ENCODE measurements around the gene LECT2.

Gene LECT2

GRCh38 chr5:135954899-135955298 lies at the start of gene LECT2:
Gene LECT2, minus strand, starts transcription at chr5:135954983. Its CDS starts 150 bp downstream, at chr5:135954833.
- H3K27ac Mint-ChIP-seq, result no peak within 1 kb of the TSS
- no peak for DNase-seq (ENCODE audit: low spot score)

GRCh38 chr5:136004436-136004835 lies 49.7 kb upstream of the LECT2 start:
- Mint-ChIP-seq H3K4me3 (no peak overlapping the region), H3K27ac (no peak overlapping the region), H3K36me3 (ENCODE audit: low read depth) (no peaks in the 10 kb centered on the region), H3K27me3 (ENCODE audit: low read depth) (no peaks in the 10 kb centered on the region), H3K9me3 (no peaks in the 10 kb centered on the region), H3K4me1 (ENCODE audit: low read depth) (no peaks in the 10 kb centered on the region)
- DNase-seq (ENCODE audit: low spot score), result no peak

More at GRCh38 chr5:135954899-135955298, at the start of gene LECT2:
- Mint-ChIP-seq H3K27me3 (ENCODE audit: low read depth) (peaks cover 27% of the 10 kb centered on the region), H3K4me1 (ENCODE audit: low read depth) (peaks cover 5% of the 10 kb centered on the region), H3K4me3 (no peak within 1 kb of the TSS), H3K36me3 (ENCODE audit: low read depth) (no peaks in the 10 kb centered on the region), H3K9me3 (no peaks in the 10 kb centered on the region)

- Mint-ChIP-seq H3K4me1 (ENCODE audit: low read depth) (no peaks in the 10 kb centered on the region), H3K27ac (no peak overlapping the region), H3K9me3 (no peaks in the 10 kb centered on the region), H3K36me3 (ENCODE audit: low read depth) (no peaks in the 10 kb centered on the region), H3K4me3 (no peak overlapping the region), H3K27me3 (ENCODE audit: low read depth) (peaks cover 2% of the 10 kb centered on the region)
- no peak for DNase-seq (ENCODE audit: low spot score)
These were observed 46.7 kb upstream of the LECT2 start for GRCh38 chr5:136001466-136001981.

- peaks cover 2% of the 10 kb centered on the region for H3K27me3 Mint-ChIP-seq (ENCODE audit: low read depth)
- H3K36me3 Mint-ChIP-seq (ENCODE audit: low read depth), result no peaks in the 10 kb centered on the region
- no peak overlapping the region for H3K27ac Mint-ChIP-seq
- no peak overlapping the region for H3K4me3 Mint-ChIP-seq
- no peak for DNase-seq (ENCODE audit: low spot score)
- no peaks in the 10 kb centered on the region for H3K9me3 Mint-ChIP-seq
- H3K4me1 Mint-ChIP-seq (ENCODE audit: low read depth), result no peaks in the 10 kb centered on the region
These were observed 46.1 kb upstream of the LECT2 start for GRCh38 chr5:136000932-136001331.

- no peak for DNase-seq (ENCODE audit: low spot score)
- no peak overlapping the region for H3K4me3 Mint-ChIP-seq
- no peak overlapping the region for H3K27ac Mint-ChIP-seq
- no peaks in the 10 kb centered on the region for H3K9me3 Mint-ChIP-seq
- no peaks in the 10 kb centered on the region for H3K36me3 Mint-ChIP-seq (ENCODE audit: low read depth)
- no peaks in the 10 kb centered on the region for H3K4me1 Mint-ChIP-seq (ENCODE audit: low read depth)
- H3K27me3 Mint-ChIP-seq (ENCODE audit: low read depth), result peaks cover 2% of the 10 kb centered on the region
These were observed 45.4 kb upstream of the LECT2 start for GRCh38 chr5:136000147-136000546.

- no peak for DNase-seq (ENCODE audit: low spot score)
- Mint-ChIP-seq H3K27me3 (ENCODE audit: low read depth) (peaks cover 2% of the 10 kb centered on the region), H3K4me3 (no peak overlapping the region), H3K4me1 (ENCODE audit: low read depth) (no peaks in the 10 kb centered on the region), H3K27ac (no peak overlapping the region), H3K9me3 (no peaks in the 10 kb centered on the region), H3K36me3 (ENCODE audit: low read depth) (no peaks in the 10 kb centered on the region)
These were observed 44.8 kb upstream of the LECT2 start for GRCh38 chr5:135999406-136000139.

- Mint-ChIP-seq H3K4me3 (no peak overlapping the region), H3K36me3 (ENCODE audit: low read depth) (no peaks in the 10 kb centered on the region), H3K27me3 (ENCODE audit: low read depth) (peaks cover 2% of the 10 kb centered on the region), H3K4me1 (ENCODE audit: low read depth) (no peaks in the 10 kb centered on the region), H3K9me3 (no peaks in the 10 kb centered on the region), H3K27ac (no peak overlapping the region)
- DNase-seq (ENCODE audit: low spot score), result no peak
These were observed 44.1 kb upstream of the LECT2 start for GRCh38 chr5:135998889-135999288.

- H3K4me1 Mint-ChIP-seq (ENCODE audit: low read depth), result no peaks in the 10 kb centered on the region
- H3K27me3 Mint-ChIP-seq (ENCODE audit: low read depth), result peaks cover 5% of the 10 kb centered on the region
- no peak overlapping the region for H3K4me3 Mint-ChIP-seq
- H3K27ac Mint-ChIP-seq, result no peak overlapping the region
- H3K9me3 Mint-ChIP-seq, result no peaks in the 10 kb centered on the region
- no peaks in the 10 kb centered on the region for H3K36me3 Mint-ChIP-seq (ENCODE audit: low read depth)
- no peak for DNase-seq (ENCODE audit: low spot score)
These were observed 43.0 kb upstream of the LECT2 start for GRCh38 chr5:135997673-135998335.

- Mint-ChIP-seq H3K27ac (no peak overlapping the region), H3K4me1 (ENCODE audit: low read depth) (no peaks in the 10 kb centered on the region), H3K9me3 (no peaks in the 10 kb centered on the region), H3K4me3 (no peak overlapping the region), H3K27me3 (ENCODE audit: low read depth) (peaks cover 5% of the 10 kb centered on the region), H3K36me3 (ENCODE audit: low read depth) (no peaks in the 10 kb centered on the region)
- no peak for DNase-seq (ENCODE audit: low spot score)
These were observed 41.8 kb upstream of the LECT2 start for GRCh38 chr5:135996611-135997010.

- DNase-seq (ENCODE audit: low spot score), result no peak
- Mint-ChIP-seq H3K9me3 (no peaks in the 10 kb centered on the region), H3K27ac (no peak overlapping the region), H3K4me3 (no peak overlapping the region), H3K27me3 (ENCODE audit: low read depth) (peaks cover 5% of the 10 kb centered on the region), H3K4me1 (ENCODE audit: low read depth) (no peaks in the 10 kb centered on the region), H3K36me3 (ENCODE audit: low read depth) (no peaks in the 10 kb centered on the region)
These were observed 41.2 kb upstream of the LECT2 start for GRCh38 chr5:135995976-135996375.

GRCh38 chr5:135993880-135994636 lies 39.3 kb upstream of the LECT2 start:
- H3K36me3 Mint-ChIP-seq (ENCODE audit: low read depth), result no peaks in the 10 kb centered on the region
- no peak for DNase-seq (ENCODE audit: low spot score)
- H3K4me1 Mint-ChIP-seq (ENCODE audit: low read depth), result no peaks in the 10 kb centered on the region
- H3K27me3 Mint-ChIP-seq (ENCODE audit: low read depth), result peaks cover 5% of the 10 kb centered on the region
- H3K4me3 Mint-ChIP-seq, result no peak overlapping the region
- H3K27ac Mint-ChIP-seq, result no peak overlapping the region
- H3K9me3 Mint-ChIP-seq, result no peaks in the 10 kb centered on the region

GRCh38 chr5:135993335-135993879 lies 38.6 kb upstream of the LECT2 start:
- Mint-ChIP-seq H3K27ac (no peak overlapping the region), H3K36me3 (ENCODE audit: low read depth) (no peaks in the 10 kb centered on the region), H3K27me3 (ENCODE audit: low read depth) (peaks cover 5% of the 10 kb centered on the region), H3K4me1 (ENCODE audit: low read depth) (no peaks in the 10 kb centered on the region), H3K9me3 (no peaks in the 10 kb centered on the region), H3K4me3 (no peak overlapping the region)
- DNase-seq (ENCODE audit: low spot score), result no peak

- H3K4me1 Mint-ChIP-seq (ENCODE audit: low read depth), result no peaks in the 10 kb centered on the region
- H3K27me3 Mint-ChIP-seq (ENCODE audit: low read depth), result peaks cover 3% of the 10 kb centered on the region
These were observed 36.6 kb upstream of the LECT2 start for GRCh38 chr5:135991429-135991828.

More at GRCh38 chr5:135991429-135991828, 36.6 kb upstream of the LECT2 start:
- Mint-ChIP-seq H3K9me3 (no peaks in the 10 kb centered on the region), H3K27ac (no peak overlapping the region), H3K4me3 (no peak overlapping the region), H3K36me3 (ENCODE audit: low read depth) (no peaks in the 10 kb centered on the region)
- DNase-seq (ENCODE audit: low spot score), result no peak
